HepG2 (cell line): ENCODE data around the gene GPS1. TPM values are rescaled to one million over a fixed set of nuclear protein-coding genes. Genes with fewer than 3 reads are reported as not detected.

Source experiments
- BRCA1 ChIP-seq: sonication (generic); formaldehyde crosslinking; IDR thresholded peaks from 2 replicates; pipeline ENCODE4 v1.4.0; 2020; ENCODE audit warnings: missing genetic modification reagents
- CBFB ChIP-seq: sonication (generic); formaldehyde crosslinking; IDR thresholded peaks from 2 replicates; pipeline ENCODE4 v1.4.0; 2020; ENCODE audit warnings: missing genetic modification reagents
- CEBPB ChIP-seq: IDR thresholded peaks from 2 replicates; pipeline ENCODE4 v1.6.1; 2011; ENCODE audit warnings: low read depth, low read length, improper control_type of control experiment, borderline replicate concordance
- ELK4 ChIP-seq: sonication (generic); formaldehyde crosslinking; IDR thresholded peaks from 2 replicates; pipeline ENCODE4 v1.9.0; 2021; ENCODE audit warnings: missing genetic modification reagents, borderline replicate concordance
- FOXM1 ChIP-seq: sonication (generic); formaldehyde crosslinking; IDR thresholded peaks from 2 replicates; pipeline ENCODE4 v1.5.0; 2020; ENCODE audit warnings: missing genetic modification reagents
- HOMEZ ChIP-seq: IDR thresholded peaks from 2 replicates; pipeline ENCODE4 v1.6.1; 2016; ENCODE audit warnings: low read depth
- KLF9 ChIP-seq: IDR thresholded peaks from 2 replicates; pipeline ENCODE4 v1.6.1; 2016; ENCODE audit warnings: low read depth
- MAFF ChIP-seq: IDR thresholded peaks from 2 replicates; pipeline ENCODE4 v1.6.1; 2011; ENCODE audit warnings: low read depth, low read length, improper control_type of control experiment
- NFYB ChIP-seq: sonication (generic); formaldehyde crosslinking; IDR thresholded peaks from 2 replicates; pipeline ENCODE4 v1.4.0; 2020; ENCODE audit warnings: missing genetic modification reagents
- RXRB ChIP-seq: IDR thresholded peaks from 2 replicates; pipeline ENCODE4 v1.6.1; 2016; ENCODE audit warnings: borderline replicate concordance, missing genetic modification reagents, missing compliant biosample characterization
- SATB2 ChIP-seq: sonication (generic); formaldehyde crosslinking; IDR thresholded peaks from 2 replicates; pipeline ENCODE4 v1.5.0; 2020; ENCODE audit warnings: missing genetic modification reagents
- SOX13 ChIP-seq, 3 experiments: fragments of 450-650 bp in 1 of 3; sonication (generic) in 1 of 3; formaldehyde crosslinking in 1 of 3; IDR thresholded peaks in 2 of 3; conservative IDR thresholded peaks in 1 of 3; 2 replicates each; pipeline versions ENCODE4 v1.5.0 to v1.6.1; 2016 to 2020; ENCODE audit warnings: antibody characterized with exemption in 1 of 3, mild to moderate bottlenecking in 1 of 3, missing compliant biosample characterization in 1 of 3, missing genetic modification reagents in 1 of 3, moderate library complexity in 1 of 3
- SP140L ChIP-seq: sonication (generic); formaldehyde crosslinking; IDR thresholded peaks from 2 replicates; pipeline ENCODE4 v1.4.0; 2020; ENCODE audit warnings: missing genetic modification reagents, borderline replicate concordance
- TMF1 ChIP-seq: sonication (generic); formaldehyde crosslinking; IDR thresholded peaks from 2 replicates; pipeline ENCODE4 v1.8.1; 2022; ENCODE audit warnings: low read depth, missing genetic modification reagents
- ZBTB20 ChIP-seq: sonication (generic); formaldehyde crosslinking; IDR thresholded peaks from 2 replicates; pipeline ENCODE4 v1.8.1; 2023; ENCODE audit warnings: missing genetic modification reagents, low read depth, mild to moderate bottlenecking, borderline replicate concordance
- ZNF207 ChIP-seq: fragments of 450-650 bp; IDR thresholded peaks from 2 replicates; pipeline ENCODE4 v1.6.1; 2016; ENCODE audit warnings: antibody characterized with exemption, borderline replicate concordance
- ZNF234 ChIP-seq: sonication (generic); formaldehyde crosslinking; conservative IDR thresholded peaks from 2 replicates; pipeline ENCODE4 v1.5.1; 2020; ENCODE audit warnings: mild to moderate bottlenecking, missing genetic modification reagents
- ZNF431 ChIP-seq: sonication (generic); formaldehyde crosslinking; IDR thresholded peaks from 2 replicates; pipeline ENCODE4 v1.9.0; 2022; ENCODE audit warnings: missing genetic modification reagents, low read depth, mild to moderate bottlenecking, borderline replicate concordance
- ZNF510 ChIP-seq: sonication (generic); formaldehyde crosslinking; IDR thresholded peaks from 2 replicates; pipeline ENCODE4 v1.4.0; 2020; ENCODE audit warnings: low read depth, mild to moderate bottlenecking, missing genetic modification reagents
- ZNF883 ChIP-seq: sonication (generic); formaldehyde crosslinking; IDR thresholded peaks from 2 replicates; pipeline ENCODE4 v1.5.1; 2020; ENCODE audit warnings: mild to moderate bottlenecking, missing genetic modification reagents; ENCODE audit errors: not compliant biosample characterization
- polyA plus RNA-seq, 8 experiments: library from polyadenylated mRNA; depleted of rRNA in 3 of 8; stranded (reverse) in 7 of 8; unstranded in 1 of 8; fragments of >200 nt; fragmentation: Illumina TruSeq in 4 of 8; extraction: Trizol in 4 of 8; gene quantifications; 2 replicates each; pipeline versions ENCODE4 v1.2.1 to v1.2.3, GENCODE V29; 2011 to 2016; ENCODE audit warnings: low read depth in 4 of 8, missing spikeins in 1 of 8, mixed read lengths in 1 of 8; ENCODE audit not compliant: insufficient read depth in 1 of 8
- total RNA-seq, 5 experiments: library from RNA; depleted of rRNA; stranded (reverse); fragments of >200 nt; fragmentation: Illumina TruSeq; extraction: Trizol; gene quantifications; 2 replicates each; pipeline ENCODE4 v1.2.3, GENCODE V29; 2016; ENCODE audit warnings: low read depth in 1 of 5
- TF ChIP-seq, protein P1 (sequence below): IDR thresholded peaks from 2 replicates; pipeline ENCODE4 v1.6.1; 2016; ENCODE audit warnings: low read depth, missing genetic modification reagents, missing compliant biosample characterization

GPS1 gene
- total and polyA plus RNA-seq, 2 of the 13 experiments (the other 11 are each of a cell fraction or from before 2014, with no cell fraction given) = 124 to 128 TPM

- TF ChIP-seq, protein P1, sequence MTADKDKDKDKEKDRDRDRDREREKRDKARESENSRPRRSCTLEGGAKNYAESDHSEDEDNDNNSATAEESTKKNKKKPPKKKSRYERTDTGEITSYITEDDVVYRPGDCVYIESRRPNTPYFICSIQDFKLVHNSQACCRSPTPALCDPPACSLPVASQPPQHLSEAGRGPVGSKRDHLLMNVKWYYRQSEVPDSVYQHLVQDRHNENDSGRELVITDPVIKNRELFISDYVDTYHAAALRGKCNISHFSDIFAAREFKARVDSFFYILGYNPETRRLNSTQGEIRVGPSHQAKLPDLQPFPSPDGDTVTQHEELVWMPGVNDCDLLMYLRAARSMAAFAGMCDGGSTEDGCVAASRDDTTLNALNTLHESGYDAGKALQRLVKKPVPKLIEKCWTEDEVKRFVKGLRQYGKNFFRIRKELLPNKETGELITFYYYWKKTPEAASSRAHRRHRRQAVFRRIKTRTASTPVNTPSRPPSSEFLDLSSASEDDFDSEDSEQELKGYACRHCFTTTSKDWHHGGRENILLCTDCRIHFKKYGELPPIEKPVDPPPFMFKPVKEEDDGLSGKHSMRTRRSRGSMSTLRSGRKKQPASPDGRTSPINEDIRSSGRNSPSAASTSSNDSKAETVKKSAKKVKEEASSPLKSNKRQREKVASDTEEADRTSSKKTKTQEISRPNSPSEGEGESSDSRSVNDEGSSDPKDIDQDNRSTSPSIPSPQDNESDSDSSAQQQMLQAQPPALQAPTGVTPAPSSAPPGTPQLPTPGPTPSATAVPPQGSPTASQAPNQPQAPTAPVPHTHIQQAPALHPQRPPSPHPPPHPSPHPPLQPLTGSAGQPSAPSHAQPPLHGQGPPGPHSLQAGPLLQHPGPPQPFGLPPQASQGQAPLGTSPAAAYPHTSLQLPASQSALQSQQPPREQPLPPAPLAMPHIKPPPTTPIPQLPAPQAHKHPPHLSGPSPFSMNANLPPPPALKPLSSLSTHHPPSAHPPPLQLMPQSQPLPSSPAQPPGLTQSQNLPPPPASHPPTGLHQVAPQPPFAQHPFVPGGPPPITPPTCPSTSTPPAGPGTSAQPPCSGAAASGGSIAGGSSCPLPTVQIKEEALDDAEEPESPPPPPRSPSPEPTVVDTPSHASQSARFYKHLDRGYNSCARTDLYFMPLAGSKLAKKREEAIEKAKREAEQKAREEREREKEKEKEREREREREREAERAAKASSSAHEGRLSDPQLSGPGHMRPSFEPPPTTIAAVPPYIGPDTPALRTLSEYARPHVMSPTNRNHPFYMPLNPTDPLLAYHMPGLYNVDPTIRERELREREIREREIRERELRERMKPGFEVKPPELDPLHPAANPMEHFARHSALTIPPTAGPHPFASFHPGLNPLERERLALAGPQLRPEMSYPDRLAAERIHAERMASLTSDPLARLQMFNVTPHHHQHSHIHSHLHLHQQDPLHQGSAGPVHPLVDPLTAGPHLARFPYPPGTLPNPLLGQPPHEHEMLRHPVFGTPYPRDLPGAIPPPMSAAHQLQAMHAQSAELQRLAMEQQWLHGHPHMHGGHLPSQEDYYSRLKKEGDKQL (CRISPR knock-in tag) = no peak
- no peak for TF ChIP-seq ZNF207
- 0 out of 2 replicates have a peak, but pooled peaks have one; percentile 4 for TF ChIP-seq FOXM1
- TF ChIP-seq HOMEZ = no peak; the same call in 1 of the 2 replicates
- peak; percentile 54; the same call in 1 of the 2 replicates for TF ChIP-seq ELK4
- no peak for TF ChIP-seq MAFF
- peak; percentile 66 for TF ChIP-seq CBFB (CRISPR knock-in tag)
- TF ChIP-seq CEBPB = no peak
- 0 out of 2 replicates have a peak, but pooled peaks have one; percentile 22 for TF ChIP-seq ZNF510 (CRISPR knock-in tag)
- TF ChIP-seq KLF9 (CRISPR knock-in tag) = peak; percentile 60; the same call in 1 of the 2 replicates
- peak; percentile 89 for TF ChIP-seq BRCA1 (CRISPR knock-in tag)
- TF ChIP-seq RXRB (CRISPR knock-in tag) = peak; percentile 65
- TF ChIP-seq SP140L (CRISPR knock-in tag) = no peak
- peak; percentile 49; the same call in 1 of the 2 replicates for TF ChIP-seq SATB2 (CRISPR knock-in tag)
- peak; percentile 78; the same call in 1 of the 2 replicates for TF ChIP-seq ZNF431 (CRISPR knock-in tag)
- TF ChIP-seq ZNF883 (CRISPR knock-in tag) = no peak
- no peak for TF ChIP-seq TMF1 (CRISPR knock-in tag)
- 0 out of 2 replicates have a peak, but pooled peaks have one; percentile 22 for TF ChIP-seq NFYB (CRISPR knock-in tag)
- no peak for TF ChIP-seq SOX13 (IDR thresholded peaks at IDR 0.05)
- TF ChIP-seq SOX13 (CRISPR knock-in tag; conservative IDR thresholded peaks at IDR 0.05 in 1 of 2, IDR thresholded peaks at IDR 0.05 in 1 of 2) = peak in 1 of 2 experiments; percentile 25; a peak in 1 of 4 replicates
- TF ChIP-seq ZNF234 (CRISPR knock-in tag) = no peak
- TF ChIP-seq ZBTB20 (CRISPR knock-in tag) = peak; percentile 37; the same call in 1 of the 2 replicates
Observed at GRCh38 chr17:82021107-82021899, 30.4 kb upstream of the GPS1 start (continued).
